Activated naive CD4-positive, alpha-beta T cell treated with anti-CD3 and anti-CD28 coated beads, Interleukin-2, amount 50 U/mL, for 16 hours (primary cell): Measurements from ENCODE around the gene PASD1.

Source experiments
- DNase-seq: peaks from one replicate; pipeline ENCODE4 v3.0.0-alpha.2; 2020

Gene PASD1

GRCh38 chrX:151702741-151703340, 139.4 kb downstream of the PASD1 start:
- no peak for DNase-seq

GRCh38 chrX:151703487-151703886, 140.0 kb downstream of the PASD1 start:
- no peak for DNase-seq

DNA sequence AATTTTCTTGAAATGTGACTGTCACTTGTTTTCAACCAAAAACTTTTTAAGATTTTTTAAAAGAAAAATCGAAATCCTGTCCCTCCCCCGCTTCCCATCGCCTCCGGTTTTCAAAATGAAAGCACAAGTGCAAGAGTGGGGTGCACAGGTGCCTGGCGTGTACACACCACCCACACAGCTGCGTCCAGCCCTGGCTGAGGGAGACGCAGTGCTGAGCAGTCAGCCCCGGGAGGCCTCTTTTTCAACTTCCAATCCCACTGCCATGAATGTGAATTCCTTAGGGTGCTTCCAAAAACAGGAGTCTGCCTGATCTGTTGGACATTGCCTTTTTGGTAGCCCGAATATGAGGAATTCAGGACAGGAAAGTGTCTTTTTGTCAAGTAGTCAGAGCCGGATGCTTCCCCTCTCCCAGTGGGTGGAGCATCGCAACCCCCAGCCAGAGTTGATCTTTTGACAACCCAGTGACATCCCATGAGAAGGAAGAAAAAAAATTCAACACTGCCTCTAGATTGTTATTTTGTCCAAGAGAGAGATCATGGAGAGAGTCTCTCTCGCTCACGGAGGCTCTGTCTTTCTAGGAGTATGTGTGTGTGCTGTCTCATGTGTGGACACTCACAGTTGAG, 140.7 kb downstream of the PASD1 start:
- DNase-seq = no peak

- DNase-seq = no peak
Measured at GRCh38 chrX:151708821-151709220, 145.3 kb downstream of the PASD1 start.

- DNase-seq = no peak
Measured at GRCh38 chrX:151710457-151710856, 147.0 kb downstream of the PASD1 start.

DNA sequence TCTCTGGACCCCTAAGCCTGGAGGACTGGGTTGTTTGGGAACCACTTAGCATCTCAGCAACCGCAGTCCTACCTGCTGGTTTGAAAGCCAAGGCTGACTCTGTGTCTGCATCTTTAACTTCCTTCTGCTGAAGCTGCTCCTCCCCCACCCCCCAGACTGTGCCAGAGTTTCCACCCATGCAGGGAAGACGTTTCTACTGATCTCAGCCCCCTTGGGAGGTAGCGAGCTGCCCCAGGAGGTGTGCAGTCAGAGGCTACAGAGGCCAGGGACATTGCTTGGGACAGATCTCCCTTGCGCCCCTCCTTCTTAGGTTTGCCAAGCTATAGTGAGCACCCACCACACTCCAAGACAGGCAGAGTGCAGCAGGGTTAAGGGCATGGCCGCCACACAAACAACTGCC, 147.7 kb downstream of the PASD1 start:
- DNase-seq = no peak

- DNase-seq = no peak
Measured at GRCh38 chrX:151711787-151712186, 148.3 kb downstream of the PASD1 start.

DNA sequence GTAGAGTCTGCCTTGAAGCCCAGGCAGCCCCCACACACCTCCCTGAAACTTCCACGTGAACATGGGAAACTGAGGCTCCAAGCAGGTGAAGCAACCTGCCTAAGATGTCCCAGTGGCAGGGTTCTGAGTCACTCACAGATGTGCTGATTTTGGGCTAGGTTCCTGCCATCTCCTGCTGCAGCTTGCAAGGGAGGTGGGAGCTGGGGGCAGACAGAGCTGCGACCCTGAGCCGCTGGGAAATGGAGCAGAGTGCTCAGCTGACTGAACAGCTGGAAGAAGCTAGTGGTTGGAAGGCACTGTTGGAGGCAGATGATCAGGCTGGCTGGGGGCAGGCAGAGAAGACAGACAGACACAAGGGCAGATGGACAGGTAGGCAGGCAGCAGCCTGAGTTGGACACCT, 148.8 kb downstream of the PASD1 start:
- DNase-seq = no peak

DNA sequence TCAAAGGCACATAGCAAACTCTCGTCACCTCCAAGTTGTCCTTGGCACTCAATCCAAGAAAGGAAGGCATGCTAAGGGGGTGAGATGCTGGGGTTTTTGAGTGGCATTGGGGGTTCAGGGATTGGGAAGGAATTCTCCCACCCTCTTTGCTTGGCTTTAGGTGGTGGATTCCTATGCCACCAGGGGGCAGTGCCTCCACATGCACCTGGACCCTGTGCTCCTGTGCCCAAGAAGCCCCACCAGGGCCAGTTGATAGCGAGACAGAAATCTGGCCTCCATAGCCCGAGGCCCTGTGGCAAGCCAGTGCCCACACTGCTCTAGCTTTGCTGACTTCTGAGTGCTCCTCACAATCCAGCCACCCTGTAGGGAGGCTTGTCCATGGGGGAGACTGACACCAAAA, 150.4 kb downstream of the PASD1 start:
- DNase-seq = no peak

- DNase-seq = no peak
Measured at GRCh38 chrX:151714362-151714761, 150.9 kb downstream of the PASD1 start.

- DNase-seq = no peak
Measured at GRCh38 chrX:151715752-151716151, 152.3 kb downstream of the PASD1 start, which contains the start of gene FATE1. FATE1 (plus strand) TSS chrX:151716035; CDS start chrX:151716120, 85 bp downstream.

DNA sequence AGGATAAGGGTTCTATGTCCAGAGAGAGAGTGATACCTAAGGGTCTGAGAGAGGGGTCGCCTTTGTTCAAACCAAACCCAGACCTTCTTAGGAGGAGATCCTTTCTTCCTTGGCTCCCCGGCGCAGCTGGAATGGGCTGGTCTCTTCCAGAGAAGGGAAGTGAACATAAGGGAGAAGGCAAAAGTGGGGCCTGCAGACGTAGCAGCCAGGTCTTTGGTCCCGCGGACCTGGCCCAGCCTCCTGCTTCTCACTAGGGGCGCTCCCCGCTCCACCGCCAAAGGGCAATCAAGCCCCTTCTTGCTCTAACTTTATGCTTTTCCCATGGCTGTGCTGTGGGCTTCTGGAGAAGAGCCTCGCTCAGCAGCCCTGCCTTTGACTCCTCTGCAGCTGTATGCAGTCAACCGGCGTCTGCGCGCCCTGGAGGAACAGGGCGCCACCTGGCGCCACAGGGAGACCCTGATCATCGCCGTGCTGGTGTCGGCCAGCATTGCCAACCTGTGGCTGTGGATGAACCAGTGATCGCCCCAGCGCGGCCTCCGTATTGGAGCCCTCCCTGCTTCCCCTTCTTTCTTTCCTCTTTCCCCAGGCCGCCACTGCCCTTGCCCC, 158.9 kb downstream of the PASD1 start:
- no peak for DNase-seq

DNA sequence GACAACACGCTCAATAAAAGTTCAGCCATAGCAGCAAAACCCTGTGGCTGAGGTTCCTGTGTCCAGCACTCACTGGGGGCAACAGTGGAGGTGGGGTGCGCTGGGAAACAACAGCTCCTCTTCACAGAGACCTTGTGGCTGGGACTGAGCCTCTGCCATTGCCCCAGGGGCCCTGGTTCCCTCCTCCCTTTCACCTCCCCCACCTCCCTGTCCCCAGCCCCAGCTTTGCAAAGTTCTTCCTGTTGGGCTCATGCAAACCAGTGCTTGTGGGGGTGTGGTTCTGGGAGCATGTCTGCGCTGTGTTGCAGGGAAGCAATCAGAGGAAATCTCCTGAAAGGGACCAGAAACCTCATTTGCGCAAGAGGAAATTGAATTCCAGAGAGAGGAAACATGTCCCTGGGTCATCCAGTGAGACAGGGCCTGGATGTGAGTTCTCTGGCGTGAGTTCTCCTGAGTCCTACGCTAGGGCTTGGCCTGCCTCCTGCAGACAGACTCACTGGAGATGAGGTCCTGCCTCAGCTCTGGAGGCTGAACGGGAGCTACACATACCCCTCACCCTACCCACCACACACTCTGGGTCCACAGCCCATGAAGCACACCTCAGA, 159.8 kb downstream of the PASD1 start:
- DNase-seq = no peak

DNA sequence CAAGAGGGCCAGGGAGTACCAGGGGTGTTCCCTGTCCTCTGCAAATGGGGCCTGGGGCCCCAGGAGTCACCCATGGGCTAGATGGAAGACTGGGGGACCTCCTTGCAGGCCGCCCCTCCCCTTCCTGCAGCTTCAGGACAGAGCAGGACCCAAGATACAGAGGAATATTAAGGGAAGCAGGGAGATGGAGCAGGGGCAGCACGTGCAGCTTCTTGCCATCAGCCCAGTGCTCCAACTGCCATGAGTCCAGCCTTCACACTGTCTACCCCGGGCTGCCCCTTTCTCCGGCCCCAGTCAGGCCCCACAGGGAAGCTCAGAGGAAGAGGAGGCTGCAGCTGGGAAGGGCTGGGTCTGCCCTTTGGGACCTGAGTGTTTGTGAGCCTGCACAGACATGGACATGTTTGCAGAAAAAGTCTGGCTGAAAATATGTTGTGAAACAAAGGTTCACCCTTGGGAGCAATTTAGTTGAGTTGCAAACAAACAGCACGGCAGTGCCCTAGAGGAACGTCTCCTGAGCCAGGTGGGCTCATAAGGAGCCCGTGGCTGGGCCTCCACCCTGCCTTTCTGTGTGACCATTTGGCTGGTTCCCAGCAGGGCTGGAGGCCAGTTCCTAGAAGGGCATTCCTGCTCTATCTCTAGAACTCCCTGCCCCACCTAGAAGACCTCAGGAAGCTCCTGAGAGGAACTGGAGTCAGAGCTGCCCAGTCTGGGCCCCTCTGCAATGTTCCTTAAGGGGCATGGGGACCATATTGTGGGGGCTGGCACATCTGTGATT, 161.3 kb downstream of the PASD1 start:
- no peak for DNase-seq

- DNase-seq = no peak
Measured at GRCh38 chrX:151725338-151725614, 161.8 kb downstream of the PASD1 start.
